K562 (cell line): ENCODE results near the gene CXCR6. TPM values are rescaled to one million over a fixed set of nuclear protein-coding genes. Genes with fewer than 3 reads are reported as not detected.

Experiments used
- ATAC-seq: fragments of 200-7000 bp; cut with Tn5 transposase; 3 replicates; pipeline ENCODE4 v1.9.1; 2020; ENCODE audit warnings: moderate library complexity
- BruUV-seq: library from RNA; stranded (reverse); fragments of 400-500 nt; replicated peaks from 2 replicates; lab custom pipeline; 2021; lab: Mats Ljungman, UMichigan
- CTCF ChIA-PET: fragments of 300-600 bp; formaldehyde crosslinking; extraction: SDS; loops from one replicate; lab custom pipeline; 2021; ENCODE audit warnings: low intra/inter-chr PET ratio; lab: Yijun Ruan, JAX
- POLR2A ChIA-PET: fragments of 300-600, 350-650 bp; sonication (Branson Sonifier 250); formaldehyde crosslinking; extraction: SDS; loops from one replicate; lab custom pipeline; 2021; ENCODE audit warnings: antibody characterized with exemption, inconsistent platforms; lab: Yijun Ruan, JAX
- DNase-seq, 4 experiments: peaks; one replicate each; pipeline versions ENCODE4 v3.0.0 to v3.0.0-alpha.2; 2011 to 2018; ENCODE audit warnings: low spot score in 3 of 4, mixed read lengths in 3 of 4; ENCODE audit errors: extremely low read depth in 1 of 4
- FAIRE-seq: peaks from 2 replicates; lab custom pipeline; 2011; peaks lifted over from hg19 to GRCh38; lab: Jason Lieb, UNC
- H2AFZ ChIP-seq: 2 replicates; pipeline ENCODE4 v1.6.0; 2011; ENCODE audit warnings: low read depth, low read length, control low read depth, inconsistent platforms
- H3K27ac ChIP-seq: fragments of 200-600 bp; 3 replicates; pipeline ENCODE4 v1.8.0; 2011; ENCODE audit warnings: low read depth, mild to moderate bottlenecking, control low read depth, inconsistent platforms, low read length, moderate library complexity, mixed read lengths; ENCODE audit errors: extremely low read depth
- H3K27me3 ChIP-seq, 2 experiments: fragments of 300-600 bp in 1 of 2; 2 replicates in 1 of 2; 3 replicates in 1 of 2; pipeline versions ENCODE4 v1.6.0 to v1.8.0; 2011; ENCODE audit warnings: inconsistent platforms in 2 of 2, low read length in 2 of 2, mild to moderate bottlenecking in 1 of 2, mixed read lengths in 1 of 2, moderate library complexity in 1 of 2; ENCODE audit not compliant: control insufficient read depth in 2 of 2, insufficient read depth in 2 of 2
- H3K36me3 ChIP-seq: fragments of 300-600 bp; 3 replicates; pipeline ENCODE4 v1.8.0; 2011; ENCODE audit warnings: mild to moderate bottlenecking, low read length, inconsistent platforms; ENCODE audit not compliant: control insufficient read depth, insufficient read depth
- H3K4me1 ChIP-seq, 2 experiments: fragments of 200-600 bp in 1 of 2; replicated peaks in 1 of 2; 2 replicates in 1 of 2; 3 replicates in 1 of 2; pipeline versions ENCODE4 v1.5.1 to v1.8.0; 2011; ENCODE audit warnings: inconsistent platforms in 2 of 2, low read length in 2 of 2, mild to moderate bottlenecking in 1 of 2, mixed read lengths in 1 of 2, moderate library complexity in 1 of 2; ENCODE audit not compliant: control insufficient read depth in 2 of 2, insufficient read depth in 2 of 2
- H3K4me2 ChIP-seq: 2 replicates; pipeline ENCODE4 v1.6.1; 2011; ENCODE audit warnings: low read length, control low read depth, inconsistent platforms, mixed read lengths; ENCODE audit not compliant: insufficient read depth
- H3K4me3 ChIP-seq: fragments of 200-600 bp; sonication (generic), shearing (Covaris generic); 2 replicates; pipeline ENCODE4 v1.5.1; 2016; ENCODE audit warnings: control low read depth, inconsistent platforms
- H3K79me2 ChIP-seq: fragments of 200-600 bp; 3 replicates; pipeline ENCODE4 v1.8.0; 2011; ENCODE audit warnings: low read length, inconsistent platforms; ENCODE audit not compliant: control insufficient read depth, insufficient read depth
- H3K9ac ChIP-seq, 2 experiments: 2 replicates each; pipeline versions ENCODE4 v1.6.0 to v1.6.1; 2011; ENCODE audit warnings: low read depth in 2 of 2, low read length in 2 of 2, control low read depth in 1 of 2, inconsistent platforms in 1 of 2, mild to moderate bottlenecking in 1 of 2, mixed read lengths in 1 of 2; ENCODE audit not compliant: insufficient read depth in 1 of 2
- H3K9me1 ChIP-seq: one replicate; pipeline ENCODE4 v1.6.0; 2011; ENCODE audit warnings: inconsistent platforms, mild to moderate bottlenecking, low read length, moderate library complexity; ENCODE audit not compliant: control insufficient read depth, insufficient read depth
- H3K9me3 ChIP-seq: replicated peaks from 2 replicates; pipeline ENCODE4 v1.5.1; 2011; ENCODE audit warnings: low read depth, low read length, inconsistent platforms; ENCODE audit not compliant: control insufficient read depth, insufficient read depth
- H4K20me1 ChIP-seq: replicated peaks from 2 replicates; pipeline ENCODE4 v1.6.1; 2011; ENCODE audit warnings: low read length, inconsistent platforms, mixed read lengths; ENCODE audit not compliant: control insufficient read depth, insufficient read depth
- DDX20 ChIP-seq: fragments of 450-650 bp; IDR thresholded peaks from 2 replicates; pipeline ENCODE4 v1.6.1; 2016; ENCODE audit warnings: missing genetic modification characterization, low read depth, mild to moderate bottlenecking, missing compliant biosample characterization, moderate library complexity
- DIDO1 ChIP-seq: fragments of 450-650 bp; IDR thresholded peaks from 2 replicates; pipeline ENCODE4 v1.6.1; 2016; ENCODE audit warnings: low read depth, missing biosample characterization, missing genetic modification characterization
- GATAD2A ChIP-seq: fragments of 450-650 bp; IDR thresholded peaks from 2 replicates; pipeline ENCODE4 v1.6.1; 2017
- HEY1 ChIP-seq: fragments of 250-450 bp; sonication (Bioruptor Pico); IDR thresholded peaks from 2 replicates; pipeline ENCODE4 v1.5.0; 2020; ENCODE audit warnings: mild to moderate bottlenecking, moderate library complexity, borderline replicate concordance
- MTA2 ChIP-seq: fragments of 450-650 bp; IDR thresholded peaks from 2 replicates; pipeline ENCODE4 v1.6.1; 2016; ENCODE audit warnings: low read depth
- MTF1 ChIP-seq: fragments of 250-450 bp; sonication (Bioruptor Pico); IDR thresholded peaks from 2 replicates; pipeline ENCODE4 v1.9.0; 2021; ENCODE audit warnings: moderate library complexity, mild to moderate bottlenecking, inconsistent platforms, borderline replicate concordance
- POLR2A ChIP-seq: fragments of 450-650 bp; conservative IDR thresholded peaks from 2 replicates; pipeline ENCODE4 v1.6.1; 2016
- ZNF175 ChIP-seq: fragments of 200-800 bp; sonication (Bioruptor generic); IDR thresholded peaks from 2 replicates; pipeline ENCODE4 v1.6.1; 2016; ENCODE audit warnings: low read depth, mild to moderate bottlenecking, missing genetic modification characterization, missing compliant biosample characterization
- WGBS: fragments of 100-300 bp; shearing (Covaris generic); methylation state at CpG from one replicate; pipeline ENCODE4 v1.1.6; 2016; ENCODE audit warnings: low coverage, mixed read lengths; ENCODE audit not compliant: insufficient coverage; ENCODE audit errors: missing lambda C conversion rate; 5-methylcytosine and 5-hydroxymethylcytosine counted together
- in situ Hi-C: fragments of 300-500 bp; cut with MboI; formaldehyde crosslinking; loops from 4 replicates; pipeline ENCODE4 v1.15.0; 2018; ENCODE audit warnings: inconsistent platforms, mixed read lengths
- intact Hi-C: fragments of 100-400 bp; cut with micrococcal nuclease; formaldehyde crosslinking; loops from 2 replicates; pipeline ENCODE4 v1.14.2; 2022
- polyA plus RNA-seq, 8 experiments: library from polyadenylated mRNA; depleted of rRNA in 4 of 8; stranded (reverse) in 5 of 8; unstranded in 3 of 8; fragments of >200 nt; fragmentation: Nextera tagmentation in 2 of 8; fragmentation: Illumina TruSeq in 1 of 8; extraction: Ambion mirVana in 2 of 8; extraction: Trizol in 1 of 8; gene quantifications; 2 replicates each; pipeline versions ENCODE4 v1.2.1 to v1.2.3, GENCODE V29; 2011 to 2014; ENCODE audit warnings: inconsistent platforms in 1 of 8, missing spikeins in 1 of 8
- total RNA-seq, 7 experiments: library from RNA; depleted of rRNA in 6 of 7; stranded (reverse); fragments of >200 nt in 6 of 7; fragmentation: Illumina TruSeq in 2 of 7; extraction: Trizol in 2 of 7; gene quantifications; 2 replicates each; pipeline versions ENCODE4 v1.2.1 to v1.2.3, GENCODE V29; 2011 to 2021; ENCODE audit warnings: low replicate concordance in 1 of 7
- TF ChIP-seq, protein P1 (sequence below): sonication (generic); formaldehyde crosslinking; IDR thresholded peaks from 2 replicates; pipeline ENCODE4 v1.8.0; 2022; ENCODE audit warnings: mild to moderate bottlenecking, missing genetic modification reagents
- TF ChIP-seq, protein P2 (sequence below): fragments of 250-450 bp; sonication (Bioruptor Pico); IDR thresholded peaks from 2 replicates; pipeline ENCODE4 v1.6.1; 2021; ENCODE audit warnings: mild to moderate bottlenecking
- TF ChIP-seq, protein P3 (sequence below): fragments of 250-450 bp; sonication (Bioruptor Pico); IDR thresholded peaks from 2 replicates; pipeline ENCODE4 v1.4.0; 2020; ENCODE audit warnings: mild to moderate bottlenecking, moderate library complexity
- TF ChIP-seq, protein P4 (sequence below): IDR thresholded peaks from 2 replicates; pipeline ENCODE4 v1.6.1; 2011; ENCODE audit warnings: borderline replicate concordance, low read depth, mild to moderate bottlenecking, moderate library complexity, low read length; ENCODE audit not compliant: insufficient read depth, poor library complexity, severe bottlenecking

The CXCR6 gene
- total and polyA plus RNA-seq, 9 of the 15 experiments (the other 6 are each of a cell fraction or from before 2014, with no cell fraction given), result 0.28 TPM; not detected in 8

DNA sequence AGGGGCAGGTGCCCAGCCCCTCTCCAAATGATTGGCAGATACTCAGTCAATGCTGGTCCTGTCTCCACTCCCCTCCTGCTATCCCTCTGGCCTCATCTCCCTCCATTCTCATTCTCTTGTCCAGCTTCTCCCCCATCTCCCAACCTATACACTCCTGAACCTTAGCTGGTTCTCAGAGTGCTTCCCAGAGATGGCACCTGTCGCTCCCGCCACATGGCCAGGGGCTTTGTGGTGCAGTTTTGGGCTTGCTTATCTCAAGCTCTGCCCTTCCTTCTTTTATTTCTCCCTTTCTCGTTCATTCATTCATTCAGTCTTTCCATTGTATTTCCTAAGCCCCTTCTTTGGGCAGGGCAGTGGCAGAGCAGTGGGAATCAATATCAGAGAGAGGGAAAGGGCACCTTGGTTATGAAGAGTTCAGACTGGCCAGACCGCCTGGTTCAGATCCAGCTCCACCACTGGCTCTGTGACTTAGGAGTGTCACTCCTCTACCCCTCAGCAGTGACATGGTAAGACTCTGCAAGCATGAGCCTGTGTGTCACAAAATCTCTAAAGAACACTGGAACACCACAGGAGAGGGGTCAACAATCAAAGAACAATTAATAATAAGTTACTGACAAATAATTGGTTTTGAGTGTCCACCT lies 20.2 kb upstream of the CXCR6 start:
- H3K27me3 ChIP-seq, result no peaks in the 10 kb centered on the region
- H3K4me2 ChIP-seq, result no peak overlapping the region
- DNase-seq (no peak), FAIRE-seq (no peak)
- ChIA-PET CTCF (no interaction called here), POLR2A (interaction anchor here (0.7 to 1.6 kb wide), 2 partner anchors 8 to 9 kb away, joined by 3 to 5 read pairs; no protein-coding TSS in a partner anchor)
- H3K9me3 ChIP-seq, result no peaks in the 10 kb centered on the region
- no peak overlapping the region for H3K4me3 ChIP-seq
- no peaks in the 10 kb centered on the region for H3K4me1 ChIP-seq
- in situ Hi-C loops (loop anchor here (10.0 kb wide), 1 partner anchor 888 kb away; no protein-coding TSS in a partner anchor), intact Hi-C loops (loop anchor here (10.0 kb wide), 1 partner anchor 258 kb away; no protein-coding TSS in a partner anchor)
- no peaks in the 10 kb centered on the region for H3K9me1 ChIP-seq
- no peak overlapping the region for H3K27ac ChIP-seq
- H3K79me2 ChIP-seq, result no peaks in the 10 kb centered on the region
- WGBS, result 94% methylated on average over 3 of the region's 4 CpGs
- H4K20me1 ChIP-seq, result no peaks in the 10 kb centered on the region
- H2AFZ ChIP-seq, result no peak overlapping the region
- H3K36me3 ChIP-seq, result peaks cover 56% of the 10 kb centered on the region; the same call in 2 of the 3 replicates
- BruUV-seq, result no TSS peak
- TF ChIP-seq, protein P1, sequence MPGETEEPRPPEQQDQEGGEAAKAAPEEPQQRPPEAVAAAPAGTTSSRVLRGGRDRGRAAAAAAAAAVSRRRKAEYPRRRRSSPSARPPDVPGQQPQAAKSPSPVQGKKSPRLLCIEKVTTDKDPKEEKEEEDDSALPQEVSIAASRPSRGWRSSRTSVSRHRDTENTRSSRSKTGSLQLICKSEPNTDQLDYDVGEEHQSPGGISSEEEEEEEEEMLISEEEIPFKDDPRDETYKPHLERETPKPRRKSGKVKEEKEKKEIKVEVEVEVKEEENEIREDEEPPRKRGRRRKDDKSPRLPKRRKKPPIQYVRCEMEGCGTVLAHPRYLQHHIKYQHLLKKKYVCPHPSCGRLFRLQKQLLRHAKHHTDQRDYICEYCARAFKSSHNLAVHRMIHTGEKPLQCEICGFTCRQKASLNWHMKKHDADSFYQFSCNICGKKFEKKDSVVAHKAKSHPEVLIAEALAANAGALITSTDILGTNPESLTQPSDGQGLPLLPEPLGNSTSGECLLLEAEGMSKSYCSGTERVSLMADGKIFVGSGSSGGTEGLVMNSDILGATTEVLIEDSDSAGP (CRISPR knock-in tag), result no peak
- TF ChIP-seq MTA2 (no peak), POLR2A (no peak), MTF1 (CRISPR knock-in tag) (no peak), ZNF175 (no peak), DDX20 (tag) (no peak), GATAD2A (no peak), HEY1 (CRISPR knock-in tag) (no peak), DIDO1 (tag) (no peak)
- TF ChIP-seq, protein P2, sequence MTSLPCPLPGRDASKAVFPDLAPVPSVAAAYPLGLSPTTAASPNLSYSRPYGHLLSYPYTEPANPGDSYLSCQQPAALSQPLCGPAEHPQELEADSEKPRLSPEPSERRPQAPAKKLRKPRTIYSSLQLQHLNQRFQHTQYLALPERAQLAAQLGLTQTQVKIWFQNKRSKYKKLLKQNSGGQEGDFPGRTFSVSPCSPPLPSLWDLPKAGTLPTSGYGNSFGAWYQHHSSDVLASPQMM (CRISPR knock-in tag), result no peak
- TF ChIP-seq, protein P3, sequence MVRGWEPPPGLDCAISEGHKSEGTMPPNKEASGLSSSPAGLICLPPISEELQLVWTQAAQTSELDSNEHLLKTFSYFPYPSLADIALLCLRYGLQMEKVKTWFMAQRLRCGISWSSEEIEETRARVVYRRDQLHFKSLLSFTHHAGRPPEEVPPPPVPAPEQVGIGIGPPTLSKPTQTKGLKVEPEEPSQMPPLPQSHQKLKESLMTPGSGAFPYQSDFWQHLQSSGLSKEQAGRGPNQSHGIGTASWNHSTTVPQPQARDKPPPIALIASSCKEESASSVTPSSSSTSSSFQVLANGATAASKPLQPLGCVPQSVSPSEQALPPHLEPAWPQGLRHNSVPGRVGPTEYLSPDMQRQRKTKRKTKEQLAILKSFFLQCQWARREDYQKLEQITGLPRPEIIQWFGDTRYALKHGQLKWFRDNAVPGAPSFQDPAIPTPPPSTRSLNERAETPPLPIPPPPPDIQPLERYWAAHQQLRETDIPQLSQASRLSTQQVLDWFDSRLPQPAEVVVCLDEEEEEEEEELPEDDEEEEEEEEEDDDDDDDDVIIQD (CRISPR knock-in tag), result no peak
- TF ChIP-seq, protein P4, sequence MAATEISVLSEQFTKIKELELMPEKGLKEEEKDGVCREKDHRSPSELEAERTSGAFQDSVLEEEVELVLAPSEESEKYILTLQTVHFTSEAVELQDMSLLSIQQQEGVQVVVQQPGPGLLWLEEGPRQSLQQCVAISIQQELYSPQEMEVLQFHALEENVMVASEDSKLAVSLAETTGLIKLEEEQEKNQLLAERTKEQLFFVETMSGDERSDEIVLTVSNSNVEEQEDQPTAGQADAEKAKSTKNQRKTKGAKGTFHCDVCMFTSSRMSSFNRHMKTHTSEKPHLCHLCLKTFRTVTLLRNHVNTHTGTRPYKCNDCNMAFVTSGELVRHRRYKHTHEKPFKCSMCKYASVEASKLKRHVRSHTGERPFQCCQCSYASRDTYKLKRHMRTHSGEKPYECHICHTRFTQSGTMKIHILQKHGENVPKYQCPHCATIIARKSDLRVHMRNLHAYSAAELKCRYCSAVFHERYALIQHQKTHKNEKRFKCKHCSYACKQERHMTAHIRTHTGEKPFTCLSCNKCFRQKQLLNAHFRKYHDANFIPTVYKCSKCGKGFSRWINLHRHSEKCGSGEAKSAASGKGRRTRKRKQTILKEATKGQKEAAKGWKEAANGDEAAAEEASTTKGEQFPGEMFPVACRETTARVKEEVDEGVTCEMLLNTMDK, result no peak
- TF ChIP-seq, all 486 proteins: peak for 0
- H3K9ac ChIP-seq, result no peak overlapping the region
- no peak for ATAC-seq
